HepG2 (cell line): ENCODE data around the gene POP5. TPM values are rescaled to one million over a fixed set of nuclear protein-coding genes. Genes with fewer than 3 reads are reported as not detected.

Experiments used
- CBX2 ChIP-seq, 2 experiments: fragments of 200-600 bp in 1 of 2; sonication (generic); formaldehyde crosslinking in 1 of 2; IDR thresholded peaks; 2 replicates each; pipeline versions ENCODE4 v1.7.0 to v1.8.1; 2018 to 2022; ENCODE audit warnings: low read depth in 2 of 2, low read length in 1 of 2, mild to moderate bottlenecking in 1 of 2, missing genetic modification reagents in 1 of 2
- FOXA1 ChIP-seq, 2 experiments: fragments of 450-650 bp in 1 of 2; sonication (generic) in 1 of 2; formaldehyde crosslinking in 1 of 2; IDR thresholded peaks; 2 replicates each; pipeline versions ENCODE4 v1.4.0 to v1.6.1; 2016 to 2020; ENCODE audit warnings: missing genetic modification reagents in 1 of 2
- HCFC1 ChIP-seq: fragments of 150-350 bp; IDR thresholded peaks from 2 replicates; pipeline ENCODE4 v1.6.1; 2014; ENCODE audit warnings: low read depth, low read length
- KLF9 ChIP-seq: IDR thresholded peaks from 2 replicates; pipeline ENCODE4 v1.6.1; 2016; ENCODE audit warnings: low read depth
- KMT2A ChIP-seq: sonication (generic); formaldehyde crosslinking; IDR thresholded peaks from 2 replicates; pipeline ENCODE4 v1.4.0; 2020; ENCODE audit warnings: missing genetic modification reagents
- MIXL1 ChIP-seq: IDR thresholded peaks from 2 replicates; pipeline ENCODE4 v1.6.1; 2016
- MTF1 ChIP-seq: sonication (generic); formaldehyde crosslinking; IDR thresholded peaks from 2 replicates; pipeline ENCODE4 v1.5.0; 2020; ENCODE audit warnings: missing genetic modification reagents
- SIN3A ChIP-seq: IDR thresholded peaks from 2 replicates; pipeline ENCODE4 v1.6.1; 2011; ENCODE audit warnings: low read depth, mild to moderate bottlenecking, control low read depth, low read length, borderline replicate concordance
- SRSF1 ChIP-seq: fragments of 200-400 bp; formaldehyde crosslinking; optimal IDR thresholded peaks from 2 replicates; pipeline ENCODE3; 2017; ENCODE audit warnings: mild to moderate bottlenecking, low read depth, low read length, moderate library complexity
- WIZ ChIP-seq: sonication (generic); formaldehyde crosslinking; IDR thresholded peaks from 2 replicates; pipeline ENCODE4 v1.5.1; 2020; ENCODE audit warnings: mild to moderate bottlenecking, missing genetic modification reagents
- ZKSCAN8 ChIP-seq: IDR thresholded peaks from 2 replicates; pipeline ENCODE4 v1.6.1; 2016; ENCODE audit warnings: borderline replicate concordance, missing genetic modification reagents, missing compliant biosample characterization
- ZNF136 ChIP-seq: sonication (generic); formaldehyde crosslinking; IDR thresholded peaks from 2 replicates; pipeline ENCODE4 v1.8.1; 2022; ENCODE audit warnings: low read depth, mild to moderate bottlenecking, moderate library complexity, missing genetic modification reagents
- ZNF205 ChIP-seq: IDR thresholded peaks from 2 replicates; pipeline ENCODE4 v1.6.1; 2018; ENCODE audit warnings: missing biosample characterization, missing genetic modification reagents
- ZNF329 ChIP-seq: sonication (generic); formaldehyde crosslinking; IDR thresholded peaks from 2 replicates; pipeline ENCODE4 v1.9.0; 2021; ENCODE audit warnings: low read depth, mild to moderate bottlenecking, missing genetic modification reagents
- ZNF639 ChIP-seq: conservative IDR thresholded peaks from 2 replicates; pipeline ENCODE4 v1.6.1; 2018; ENCODE audit warnings: missing genetic modification reagents
- ZNF761 ChIP-seq: sonication (generic); formaldehyde crosslinking; conservative IDR thresholded peaks from 2 replicates; pipeline ENCODE4 v1.4.0; 2020; ENCODE audit warnings: mild to moderate bottlenecking, missing genetic modification reagents
- ZNF772 ChIP-seq: sonication (generic); formaldehyde crosslinking; IDR thresholded peaks from 2 replicates; pipeline ENCODE4 v1.5.0; 2020; ENCODE audit warnings: mild to moderate bottlenecking, missing genetic modification reagents
- ZSCAN20 ChIP-seq: sonication (generic); formaldehyde crosslinking; IDR thresholded peaks from 2 replicates; pipeline ENCODE4 v1.4.0; 2020; ENCODE audit warnings: missing genetic modification reagents, mild to moderate bottlenecking, borderline replicate concordance
- polyA plus RNA-seq, 8 experiments: library from polyadenylated mRNA; depleted of rRNA in 3 of 8; stranded (reverse) in 7 of 8; unstranded in 1 of 8; fragments of >200 nt; fragmentation: Illumina TruSeq in 4 of 8; extraction: Trizol in 4 of 8; gene quantifications; 2 replicates each; pipeline versions ENCODE4 v1.2.1 to v1.2.3, GENCODE V29; 2011 to 2016; ENCODE audit warnings: low read depth in 4 of 8, missing spikeins in 1 of 8, mixed read lengths in 1 of 8; ENCODE audit not compliant: insufficient read depth in 1 of 8
- total RNA-seq, 5 experiments: library from RNA; depleted of rRNA; stranded (reverse); fragments of >200 nt; fragmentation: Illumina TruSeq; extraction: Trizol; gene quantifications; 2 replicates each; pipeline ENCODE4 v1.2.3, GENCODE V29; 2016; ENCODE audit warnings: low read depth in 1 of 5
- TF ChIP-seq, protein P1 (sequence below): sonication (generic); formaldehyde crosslinking; IDR thresholded peaks from 2 replicates; pipeline ENCODE4 v1.4.0; 2020; ENCODE audit warnings: mild to moderate bottlenecking, missing genetic modification reagents
- TF ChIP-seq, protein P2 (sequence below): fragments of 450-650 bp; IDR thresholded peaks from 2 replicates; pipeline ENCODE4 v1.6.1; 2016
- TF ChIP-seq, protein P3 (sequence below): sonication (generic); formaldehyde crosslinking; IDR thresholded peaks from 2 replicates; pipeline ENCODE4 v1.4.0; 2020; ENCODE audit warnings: mild to moderate bottlenecking, missing genetic modification reagents
- TF ChIP-seq, protein P4 (sequence below): sonication (generic); formaldehyde crosslinking; IDR thresholded peaks from 2 replicates; pipeline ENCODE4 v1.4.0; 2020; ENCODE audit warnings: missing genetic modification reagents, borderline replicate concordance

POP5 gene
- total and polyA plus RNA-seq, 2 of the 13 experiments (the other 11 are each of a cell fraction or from before 2014, with no cell fraction given) = 45.6 to 61.3 TPM

DNA sequence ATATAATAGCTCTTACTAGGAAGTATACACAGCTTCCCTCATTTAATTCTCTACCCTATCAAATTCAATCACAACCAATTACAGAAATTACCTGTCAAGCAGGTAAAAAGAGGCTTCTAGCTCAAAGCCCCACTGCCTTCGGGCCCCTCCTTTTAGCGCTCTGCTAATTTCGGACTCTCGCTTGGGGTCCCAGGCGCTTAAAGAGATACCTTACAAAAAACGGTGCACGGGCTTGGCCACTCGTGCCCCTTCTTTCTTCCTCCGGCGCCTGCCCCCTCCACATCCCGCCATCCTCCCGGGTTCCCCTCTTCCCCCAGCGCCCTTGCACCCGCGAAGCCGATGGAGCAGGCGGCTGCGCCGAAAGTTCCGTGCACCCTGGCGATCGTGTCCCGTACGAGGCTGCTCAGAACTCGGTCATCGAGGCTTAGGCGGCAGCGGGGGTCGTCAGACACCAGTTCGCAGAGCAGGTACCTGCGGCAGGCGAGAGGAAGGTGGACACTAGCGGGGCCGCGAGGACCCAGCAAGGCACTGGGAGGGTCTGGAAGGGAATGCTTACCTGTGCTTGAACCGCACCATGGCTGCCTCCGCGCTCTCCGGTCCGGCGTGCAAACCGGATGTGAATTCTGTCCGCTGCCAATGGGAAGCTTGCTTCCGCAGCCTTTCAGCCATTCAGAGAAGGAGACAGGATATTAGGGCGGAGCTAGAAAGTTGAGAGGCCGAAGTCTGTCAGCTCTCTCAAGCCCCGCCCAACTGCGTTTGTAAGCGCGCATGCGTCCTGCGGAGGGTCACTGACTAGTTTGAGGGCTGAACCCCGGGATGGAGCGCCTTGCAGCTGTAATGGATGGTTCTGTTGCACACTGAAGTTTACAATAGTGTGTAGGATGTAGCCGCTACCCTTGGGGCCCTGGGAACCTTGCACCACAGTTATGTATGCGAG, at the start of gene POP5 (continued):
- no peak for TF ChIP-seq HCFC1
- TF ChIP-seq MTF1 (CRISPR knock-in tag) = no peak
- TF ChIP-seq CBX2 (IDR thresholded peaks at IDR 0.05; ENCODE audit: low read depth, low read length) = no peak
- TF ChIP-seq CBX2 (CRISPR knock-in tag; IDR thresholded peaks at IDR 0.05; ENCODE audit: low read depth) = no peak
- TF ChIP-seq ZKSCAN8 (CRISPR knock-in tag) = no peak
- TF ChIP-seq FOXA1 (IDR thresholded peaks at IDR 0.05) = no peak
- TF ChIP-seq FOXA1 (CRISPR knock-in tag; IDR thresholded peaks at IDR 0.05) = no peak
- peak; percentile 90; the same call in 1 of the 2 replicates for TF ChIP-seq ZNF772
- TF ChIP-seq ZNF136 (CRISPR knock-in tag) = no peak
- TF ChIP-seq ZNF205 = no peak
- TF ChIP-seq ZSCAN20 (CRISPR knock-in tag) = no peak
- TF ChIP-seq, protein P1, sequence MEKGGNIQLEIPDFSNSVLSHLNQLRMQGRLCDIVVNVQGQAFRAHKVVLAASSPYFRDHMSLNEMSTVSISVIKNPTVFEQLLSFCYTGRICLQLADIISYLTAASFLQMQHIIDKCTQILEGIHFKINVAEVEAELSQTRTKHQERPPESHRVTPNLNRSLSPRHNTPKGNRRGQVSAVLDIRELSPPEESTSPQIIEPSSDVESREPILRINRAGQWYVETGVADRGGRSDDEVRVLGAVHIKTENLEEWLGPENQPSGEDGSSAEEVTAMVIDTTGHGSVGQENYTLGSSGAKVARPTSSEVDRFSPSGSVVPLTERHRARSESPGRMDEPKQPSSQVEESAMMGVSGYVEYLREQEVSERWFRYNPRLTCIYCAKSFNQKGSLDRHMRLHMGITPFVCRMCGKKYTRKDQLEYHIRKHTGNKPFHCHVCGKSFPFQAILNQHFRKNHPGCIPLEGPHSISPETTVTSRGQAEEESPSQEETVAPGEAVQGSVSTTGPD = no peak
- peak; percentile 87 for TF ChIP-seq KMT2A
- TF ChIP-seq KLF9 (CRISPR knock-in tag) = no peak
- TF ChIP-seq ZNF761 (CRISPR knock-in tag) = 0 out of 2 replicates have a peak, but pooled peaks have one; percentile 28
- TF ChIP-seq, protein P2, sequence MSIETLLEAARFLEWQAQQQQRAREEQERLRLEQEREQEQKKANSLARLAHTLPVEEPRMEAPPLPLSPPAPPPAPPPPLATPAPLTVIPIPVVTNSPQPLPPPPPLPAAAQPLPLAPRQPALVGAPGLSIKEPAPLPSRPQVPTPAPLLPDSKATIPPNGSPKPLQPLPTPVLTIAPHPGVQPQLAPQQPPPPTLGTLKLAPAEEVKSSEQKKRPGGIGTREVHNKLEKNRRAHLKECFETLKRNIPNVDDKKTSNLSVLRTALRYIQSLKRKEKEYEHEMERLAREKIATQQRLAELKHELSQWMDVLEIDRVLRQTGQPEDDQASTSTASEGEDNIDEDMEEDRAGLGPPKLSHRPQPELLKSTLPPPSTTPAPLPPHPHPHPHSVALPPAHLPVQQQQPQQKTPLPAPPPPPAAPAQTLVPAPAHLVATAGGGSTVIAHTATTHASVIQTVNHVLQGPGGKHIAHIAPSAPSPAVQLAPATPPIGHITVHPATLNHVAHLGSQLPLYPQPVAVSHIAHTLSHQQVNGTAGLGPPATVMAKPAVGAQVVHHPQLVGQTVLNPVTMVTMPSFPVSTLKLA = 0 out of 2 replicates have a peak, but pooled peaks have one; percentile 12
- TF ChIP-seq SIN3A = 0 out of 2 replicates have a peak, but pooled peaks have one; percentile 49
- 0 out of 2 replicates have a peak, but pooled peaks have one; percentile 63 for TF ChIP-seq MIXL1 (CRISPR knock-in tag)
- TF ChIP-seq SRSF1 = peak; percentile 86
- TF ChIP-seq, protein P3, sequence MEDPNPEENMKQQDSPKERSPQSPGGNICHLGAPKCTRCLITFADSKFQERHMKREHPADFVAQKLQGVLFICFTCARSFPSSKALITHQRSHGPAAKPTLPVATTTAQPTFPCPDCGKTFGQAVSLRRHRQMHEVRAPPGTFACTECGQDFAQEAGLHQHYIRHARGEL (CRISPR knock-in tag) = no peak
- TF ChIP-seq WIZ (CRISPR knock-in tag) = no peak
- TF ChIP-seq ZNF329 = no peak
- TF ChIP-seq, protein P4, sequence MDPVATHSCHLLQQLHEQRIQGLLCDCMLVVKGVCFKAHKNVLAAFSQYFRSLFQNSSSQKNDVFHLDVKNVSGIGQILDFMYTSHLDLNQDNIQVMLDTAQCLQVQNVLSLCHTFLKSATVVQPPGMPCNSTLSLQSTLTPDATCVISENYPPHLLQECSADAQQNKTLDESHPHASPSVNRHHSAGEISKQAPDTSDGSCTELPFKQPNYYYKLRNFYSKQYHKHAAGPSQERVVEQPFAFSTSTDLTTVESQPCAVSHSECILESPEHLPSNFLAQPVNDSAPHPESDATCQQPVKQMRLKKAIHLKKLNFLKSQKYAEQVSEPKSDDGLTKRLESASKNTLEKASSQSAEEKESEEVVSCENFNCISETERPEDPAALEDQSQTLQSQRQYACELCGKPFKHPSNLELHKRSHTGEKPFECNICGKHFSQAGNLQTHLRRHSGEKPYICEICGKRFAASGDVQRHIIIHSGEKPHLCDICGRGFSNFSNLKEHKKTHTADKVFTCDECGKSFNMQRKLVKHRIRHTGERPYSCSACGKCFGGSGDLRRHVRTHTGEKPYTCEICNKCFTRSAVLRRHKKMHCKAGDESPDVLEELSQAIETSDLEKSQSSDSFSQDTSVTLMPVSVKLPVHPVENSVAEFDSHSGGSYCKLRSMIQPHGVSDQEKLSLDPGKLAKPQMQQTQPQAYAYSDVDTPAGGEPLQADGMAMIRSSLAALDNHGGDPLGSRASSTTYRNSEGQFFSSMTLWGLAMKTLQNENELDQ = 0 out of 2 replicates have a peak, but pooled peaks have one; percentile 40
- TF ChIP-seq ZNF639 (CRISPR knock-in tag) = 0 out of 2 replicates have a peak, but pooled peaks have one; percentile 34
